Measurements from ENCODE around the gene PLAAT4.
A peak's percentile ranks its signal among the peaks of the same experiment; 100 is the strongest.
"Not testable (repeated sequence)": the region's sequence is repeated elsewhere in the genome, so short reads cannot be mapped to it uniquely, and the experiment has no call there.

PLAAT4 gene

GRCh38 chr11:63530021-63530420 lies 6.6 kb upstream of the PLAAT4 start:
- H3K4me3 ChIP-seq (ENCODE audit: low read depth, low read length), result no peak overlapping the region
- TF ChIP-seq, protein P1, sequence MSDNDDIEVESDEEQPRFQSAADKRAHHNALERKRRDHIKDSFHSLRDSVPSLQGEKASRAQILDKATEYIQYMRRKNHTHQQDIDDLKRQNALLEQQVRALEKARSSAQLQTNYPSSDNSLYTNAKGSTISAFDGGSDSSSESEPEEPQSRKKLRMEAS (IDR thresholded peaks at IDR 0.05; ENCODE audit: low read depth, low read length), result no peak
- TF ChIP-seq POLR2A (IDR thresholded peaks at IDR 0.05; ENCODE audit: extremely low read depth, insufficient read length) (no peak), MYC (IDR thresholded peaks at IDR 0.05; ENCODE audit: low read depth, low read length) (no peak)
- TF ChIP-seq, protein P2, sequence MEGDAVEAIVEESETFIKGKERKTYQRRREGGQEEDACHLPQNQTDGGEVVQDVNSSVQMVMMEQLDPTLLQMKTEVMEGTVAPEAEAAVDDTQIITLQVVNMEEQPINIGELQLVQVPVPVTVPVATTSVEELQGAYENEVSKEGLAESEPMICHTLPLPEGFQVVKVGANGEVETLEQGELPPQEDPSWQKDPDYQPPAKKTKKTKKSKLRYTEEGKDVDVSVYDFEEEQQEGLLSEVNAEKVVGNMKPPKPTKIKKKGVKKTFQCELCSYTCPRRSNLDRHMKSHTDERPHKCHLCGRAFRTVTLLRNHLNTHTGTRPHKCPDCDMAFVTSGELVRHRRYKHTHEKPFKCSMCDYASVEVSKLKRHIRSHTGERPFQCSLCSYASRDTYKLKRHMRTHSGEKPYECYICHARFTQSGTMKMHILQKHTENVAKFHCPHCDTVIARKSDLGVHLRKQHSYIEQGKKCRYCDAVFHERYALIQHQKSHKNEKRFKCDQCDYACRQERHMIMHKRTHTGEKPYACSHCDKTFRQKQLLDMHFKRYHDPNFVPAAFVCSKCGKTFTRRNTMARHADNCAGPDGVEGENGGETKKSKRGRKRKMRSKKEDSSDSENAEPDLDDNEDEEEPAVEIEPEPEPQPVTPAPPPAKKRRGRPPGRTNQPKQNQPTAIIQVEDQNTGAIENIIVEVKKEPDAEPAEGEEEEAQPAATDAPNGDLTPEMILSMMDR (IDR thresholded peaks at IDR 0.05; ENCODE audit: low read depth, low read length), result no peak
- no peak for DNase-seq (ENCODE audit: low read depth)

DNA sequence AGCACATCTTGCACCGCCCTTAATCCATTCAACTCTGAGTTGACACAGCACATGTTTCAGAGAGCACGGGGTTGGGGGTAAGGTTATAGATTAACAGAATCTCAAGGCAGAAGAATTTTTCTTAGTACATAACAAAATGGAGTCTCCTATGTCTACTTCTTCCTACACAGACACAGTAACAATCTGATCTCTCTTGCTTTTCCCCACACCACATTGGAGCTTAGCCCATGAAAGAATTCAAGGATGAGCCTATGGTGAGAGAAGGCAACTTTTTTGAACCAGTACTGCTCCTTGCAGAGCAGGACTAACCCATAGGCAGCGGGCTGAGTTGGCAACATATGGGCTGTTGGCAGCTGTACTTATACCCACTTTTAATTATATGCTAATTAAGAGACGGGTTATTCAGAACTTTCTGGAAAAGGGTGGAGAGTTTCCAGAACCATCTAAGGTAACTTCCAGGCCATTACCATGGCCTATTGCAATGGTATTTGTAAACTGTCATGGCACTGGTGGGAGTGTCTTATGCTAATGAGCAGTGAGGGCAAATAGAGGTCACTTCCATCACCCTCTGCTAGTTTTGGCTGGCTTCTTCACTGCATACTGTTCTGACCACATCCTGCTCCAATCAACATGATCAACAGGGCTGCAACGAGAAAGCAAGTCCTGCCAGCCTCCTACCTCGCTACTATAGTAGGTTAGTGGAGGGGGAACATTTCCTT lies 5.4 kb upstream of the PLAAT4 start:
- H3K4me3 ChIP-seq (ENCODE audit: low read depth, low read length), result not testable (repeated sequence)
- DNase-seq (ENCODE audit: low read depth), result peak; percentile 89

DNA sequence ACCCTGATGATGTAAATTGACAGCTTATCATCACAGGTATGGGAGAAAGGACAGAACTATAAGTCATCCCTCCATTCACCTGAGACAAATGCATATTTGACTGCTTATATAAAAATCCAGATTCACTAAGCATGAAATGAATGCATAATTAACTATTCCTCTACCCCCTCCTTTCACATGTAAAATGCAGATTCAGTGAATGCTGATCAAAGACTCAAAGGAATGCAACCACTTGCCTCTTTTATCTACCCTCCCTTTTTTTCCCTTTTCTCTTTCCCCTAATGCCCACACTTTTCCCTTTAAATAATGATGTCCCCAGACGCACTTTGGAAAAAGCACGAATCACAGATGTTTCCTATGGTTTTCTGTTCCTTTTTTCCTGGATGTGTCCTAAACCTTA lies 4.5 kb upstream of the PLAAT4 start:
- no peak overlapping the region for H3K4me3 ChIP-seq (ENCODE audit: low read depth, low read length)
- DNase-seq (ENCODE audit: low read depth), result no peak
- TF ChIP-seq, protein P1 (IDR thresholded peaks at IDR 0.05; ENCODE audit: low read depth, low read length), result no peak
- TF ChIP-seq, protein P2 (IDR thresholded peaks at IDR 0.05; ENCODE audit: low read depth, low read length), result no peak
- no peak for TF ChIP-seq POLR2A (IDR thresholded peaks at IDR 0.05; ENCODE audit: extremely low read depth, insufficient read length)
- no peak for TF ChIP-seq MYC (IDR thresholded peaks at IDR 0.05; ENCODE audit: low read depth, low read length)

DNA sequence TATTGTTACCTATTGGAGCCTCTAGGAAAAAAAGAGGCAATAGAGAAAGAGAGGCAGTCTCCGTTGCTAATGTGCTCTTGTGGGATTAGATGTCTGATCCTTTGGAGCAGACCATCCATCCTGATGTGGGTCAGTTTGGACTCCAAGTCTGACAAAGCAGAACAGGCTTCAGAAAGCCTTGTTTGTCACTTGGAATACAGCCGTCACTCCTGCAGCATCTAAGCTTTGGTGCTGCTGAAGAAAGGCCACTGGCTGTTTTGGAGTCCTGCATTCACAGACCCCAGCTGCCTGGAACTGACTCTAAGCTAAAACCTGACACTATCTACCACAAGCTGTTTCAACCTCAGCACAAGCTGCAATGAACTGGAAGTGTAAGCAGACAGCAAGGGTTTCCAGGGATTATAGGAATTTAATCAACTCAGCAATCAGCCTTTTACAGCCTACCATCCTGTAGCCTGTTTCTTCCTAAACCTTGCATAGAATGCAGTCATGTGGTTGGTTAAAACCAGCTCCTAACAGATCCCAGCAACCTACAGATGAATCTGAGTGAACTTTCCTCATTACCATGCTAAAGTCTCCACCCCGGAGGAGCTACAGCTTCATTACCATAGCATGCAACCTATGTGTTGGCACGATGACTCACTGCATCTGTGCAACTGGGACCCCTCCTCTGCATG lies 3.7 kb upstream of the PLAAT4 start:
- no peak overlapping the region for H3K4me3 ChIP-seq (ENCODE audit: low read depth, low read length)
- DNase-seq (ENCODE audit: low read depth), result no peak
- TF ChIP-seq MYC (IDR thresholded peaks at IDR 0.05; ENCODE audit: low read depth, low read length), result no peak
- no peak for TF ChIP-seq POLR2A (IDR thresholded peaks at IDR 0.05; ENCODE audit: extremely low read depth, insufficient read length)
- TF ChIP-seq, protein P2 (IDR thresholded peaks at IDR 0.05; ENCODE audit: low read depth, low read length), result no peak
- TF ChIP-seq, protein P1 (IDR thresholded peaks at IDR 0.05; ENCODE audit: low read depth, low read length), result no peak

DNA sequence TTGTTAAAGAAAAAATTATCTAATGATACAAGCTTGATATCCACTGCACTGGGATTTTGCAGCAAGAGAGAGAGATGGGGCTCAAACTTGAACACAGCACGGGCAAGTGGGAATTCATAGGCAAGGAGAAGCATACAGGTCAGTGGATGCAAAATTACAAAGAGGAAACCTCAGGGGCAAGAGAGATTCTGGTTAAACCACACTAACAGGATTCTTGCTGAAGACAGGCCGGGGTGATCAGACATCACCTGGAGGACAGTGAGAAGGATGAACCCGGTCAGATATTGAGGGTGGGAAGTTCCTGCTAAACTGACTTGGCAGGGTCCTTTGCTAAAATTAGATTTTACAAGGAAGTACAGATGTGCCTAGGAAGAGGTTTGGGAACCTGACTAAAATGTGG lies 2.5 kb upstream of the PLAAT4 start:
- no peak for DNase-seq (ENCODE audit: low read depth)
- no peak overlapping the region for H3K4me3 ChIP-seq (ENCODE audit: low read depth, low read length)
- TF ChIP-seq MYC (IDR thresholded peaks at IDR 0.05; ENCODE audit: low read depth, low read length) (no peak), POLR2A (IDR thresholded peaks at IDR 0.05; ENCODE audit: extremely low read depth, insufficient read length) (no peak)
- TF ChIP-seq, protein P1 (IDR thresholded peaks at IDR 0.05; ENCODE audit: low read depth, low read length), result no peak
- TF ChIP-seq, protein P2 (IDR thresholded peaks at IDR 0.05; ENCODE audit: low read depth, low read length), result no peak

DNA sequence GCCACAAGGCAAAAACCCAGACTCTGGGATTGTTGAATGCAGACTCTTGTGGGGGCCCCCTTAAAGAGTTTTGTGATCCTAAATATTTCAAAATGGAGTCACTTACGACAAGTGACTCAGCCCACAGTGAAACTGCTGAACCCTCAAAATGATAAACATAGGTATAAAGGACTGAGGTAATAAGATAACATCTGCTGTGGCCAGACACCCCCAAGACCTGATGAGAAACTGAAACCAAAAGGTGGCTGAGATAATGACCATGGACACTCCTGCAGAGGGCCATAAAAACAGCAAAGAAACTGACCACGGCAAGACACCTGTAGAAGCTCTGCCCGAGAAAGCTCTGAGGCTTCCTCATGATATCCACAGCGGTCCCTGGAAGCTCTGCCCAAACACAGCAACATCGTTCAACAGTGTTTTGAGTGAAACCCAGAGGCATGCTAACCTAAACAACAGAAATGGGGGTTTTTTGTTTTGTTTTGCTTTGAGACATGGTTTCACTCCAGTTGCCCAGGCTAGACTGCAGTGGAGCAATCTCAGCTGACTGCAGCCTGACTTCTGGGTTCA lies 1.6 kb upstream of the PLAAT4 start:
- DNase-seq (ENCODE audit: low read depth), result peak; percentile 21
- TF ChIP-seq, protein P2 (IDR thresholded peaks at IDR 0.05; ENCODE audit: low read depth, low read length), result no peak
- no peak for TF ChIP-seq MYC (IDR thresholded peaks at IDR 0.05; ENCODE audit: low read depth, low read length)
- no peak for TF ChIP-seq POLR2A (IDR thresholded peaks at IDR 0.05; ENCODE audit: extremely low read depth, insufficient read length)
- TF ChIP-seq, protein P1 (IDR thresholded peaks at IDR 0.05; ENCODE audit: low read depth, low read length), result no peak
- H3K4me3 ChIP-seq (ENCODE audit: low read depth, low read length), result no peak overlapping the region
